ENCODE measurements around the gene CHSY3.

CHSY3 gene

DNA sequence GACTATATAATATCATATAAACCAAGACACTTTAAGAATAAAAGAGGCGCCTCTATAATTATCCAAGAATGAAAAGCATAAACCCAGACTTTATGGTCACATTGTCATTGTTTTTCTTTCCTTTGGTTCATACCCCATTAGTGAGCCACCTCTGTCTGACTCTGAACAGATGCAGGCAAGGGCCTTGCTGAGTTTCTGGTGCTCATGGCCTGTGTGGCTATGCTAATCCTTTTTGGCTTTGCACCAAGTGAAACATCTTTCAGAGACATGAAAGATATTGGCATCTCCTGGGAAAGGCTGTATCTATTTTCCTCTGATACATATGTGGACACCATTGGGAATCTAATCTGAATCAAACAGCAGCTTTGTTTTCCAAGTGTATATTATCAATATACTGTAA is 222.5 kb downstream of the CHSY3 start:
- TF ChIP-seq CTCF (IDR thresholded peaks at IDR 0.05; ENCODE audit: poor library complexity, severe bottlenecking), result no peak

DNA sequence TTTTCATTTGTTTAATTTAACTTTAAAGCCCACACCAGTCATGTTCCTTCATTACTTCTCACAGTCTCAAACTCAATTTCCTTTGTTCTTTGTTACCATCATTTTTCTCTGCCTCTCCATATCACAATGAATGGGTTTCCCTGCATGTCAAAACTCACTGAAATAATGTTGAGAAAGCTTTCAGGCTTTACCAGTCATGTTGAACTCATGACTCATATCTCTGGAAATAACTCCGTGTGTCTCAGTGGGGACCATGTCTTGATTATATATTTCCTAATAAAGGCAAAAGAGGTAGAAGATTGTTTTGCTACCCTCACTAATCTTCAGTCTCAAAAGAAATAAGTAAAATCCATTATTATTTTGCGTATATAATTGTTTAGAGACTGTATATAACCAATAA is 231.2 kb downstream of the CHSY3 start:
- Histone ChIP-seq H3K4me3 (ENCODE audit: severe bottlenecking) (no peak overlapping the region), H3K4me1 (ENCODE audit: insufficient read depth, poor library complexity, severe bottlenecking) (peaks cover 18% of the 10 kb centered on the region), H3K9me3 (ENCODE audit: severe bottlenecking) (no peaks in the 10 kb centered on the region), H3K27me3 (ENCODE audit: insufficient read depth, poor library complexity, severe bottlenecking) (no peaks in the 10 kb centered on the region), H3K27ac (ENCODE audit: poor library complexity, severe bottlenecking) (no peak overlapping the region), H3K36me3 (ENCODE audit: low read depth) (no peaks in the 10 kb centered on the region)
- no peak for DNase-seq (ENCODE audit: low spot score)
- ATAC-seq (ENCODE audit: low read depth), result peak; percentile 72
- TF ChIP-seq CTCF (IDR thresholded peaks at IDR 0.05; ENCODE audit: poor library complexity, severe bottlenecking), result no peak

More for the DNA sequence above, 222.5 kb downstream of the CHSY3 start:
- Histone ChIP-seq H3K27me3 (ENCODE audit: insufficient read depth, poor library complexity, severe bottlenecking) (no peaks in the 10 kb centered on the region), H3K4me1 (ENCODE audit: insufficient read depth, poor library complexity, severe bottlenecking) (no peaks in the 10 kb centered on the region), H3K36me3 (ENCODE audit: low read depth) (no peaks in the 10 kb centered on the region), H3K9me3 (ENCODE audit: severe bottlenecking) (no peaks in the 10 kb centered on the region), H3K4me3 (ENCODE audit: severe bottlenecking) (no peak overlapping the region), H3K27ac (ENCODE audit: poor library complexity, severe bottlenecking) (no peak overlapping the region)
- DNase-seq (ENCODE audit: low spot score), result no peak
- ATAC-seq (ENCODE audit: low read depth), result no peak

GRCh38 chr5:130136300-130136699 is 232.0 kb downstream of the CHSY3 start:
- TF ChIP-seq CTCF (IDR thresholded peaks at IDR 0.05; ENCODE audit: poor library complexity, severe bottlenecking), result no peak
- Histone ChIP-seq H3K4me1 (ENCODE audit: insufficient read depth, poor library complexity, severe bottlenecking) (peaks cover 18% of the 10 kb centered on the region), H3K4me3 (ENCODE audit: severe bottlenecking) (no peak overlapping the region), H3K36me3 (ENCODE audit: low read depth) (no peaks in the 10 kb centered on the region), H3K27ac (ENCODE audit: poor library complexity, severe bottlenecking) (no peak overlapping the region), H3K9me3 (ENCODE audit: severe bottlenecking) (no peaks in the 10 kb centered on the region), H3K27me3 (ENCODE audit: insufficient read depth, poor library complexity, severe bottlenecking) (no peaks in the 10 kb centered on the region)
- no peak for ATAC-seq (ENCODE audit: low read depth)
- DNase-seq (ENCODE audit: low spot score), result no peak

DNA sequence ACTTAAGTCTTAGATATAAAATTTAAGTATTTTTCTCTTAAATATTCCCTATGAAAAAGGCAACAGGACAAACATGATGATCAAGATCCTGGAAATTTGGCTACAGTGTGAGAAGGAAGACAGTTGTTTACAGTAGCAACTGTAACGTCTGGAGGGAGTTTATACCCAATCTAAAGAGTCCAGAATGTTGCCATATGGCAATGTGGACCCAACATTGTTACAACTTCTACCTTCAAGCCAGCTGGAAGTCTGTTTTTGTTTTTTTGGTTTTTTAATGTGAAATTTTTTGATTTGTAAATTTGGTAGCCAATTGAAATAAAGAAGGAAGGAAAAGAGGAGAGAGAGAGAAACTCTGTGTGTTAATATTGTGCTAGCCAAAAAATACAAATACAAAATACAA is 233.4 kb downstream of the CHSY3 start:
- Histone ChIP-seq H3K9me3 (ENCODE audit: severe bottlenecking) (no peaks in the 10 kb centered on the region), H3K4me1 (ENCODE audit: insufficient read depth, poor library complexity, severe bottlenecking) (peaks cover 18% of the 10 kb centered on the region), H3K4me3 (ENCODE audit: severe bottlenecking) (no peak overlapping the region), H3K27ac (ENCODE audit: poor library complexity, severe bottlenecking) (peak overlapping the region; percentile 63), H3K27me3 (ENCODE audit: insufficient read depth, poor library complexity, severe bottlenecking) (no peaks in the 10 kb centered on the region), H3K36me3 (ENCODE audit: low read depth) (no peaks in the 10 kb centered on the region)
- no peak for TF ChIP-seq CTCF (IDR thresholded peaks at IDR 0.05; ENCODE audit: poor library complexity, severe bottlenecking)
- DNase-seq (ENCODE audit: low spot score) (no peak), ATAC-seq (ENCODE audit: low read depth) (no peak)

- H3K4me1 ChIP-seq (ENCODE audit: insufficient read depth, poor library complexity, severe bottlenecking), result peaks cover 18% of the 10 kb centered on the region
- ATAC-seq (ENCODE audit: low read depth), result peak; percentile 90
- H3K9me3 ChIP-seq (ENCODE audit: severe bottlenecking), result no peaks in the 10 kb centered on the region
- H3K27me3 ChIP-seq (ENCODE audit: insufficient read depth, poor library complexity, severe bottlenecking), result no peaks in the 10 kb centered on the region
- H3K4me3 ChIP-seq (ENCODE audit: severe bottlenecking), result no peak overlapping the region
- TF ChIP-seq CTCF (IDR thresholded peaks at IDR 0.05; ENCODE audit: poor library complexity, severe bottlenecking), result no peak
- no peaks in the 10 kb centered on the region for H3K36me3 ChIP-seq (ENCODE audit: low read depth)
- H3K27ac ChIP-seq (ENCODE audit: poor library complexity, severe bottlenecking), result peak overlapping the region; percentile 63
- DNase-seq (ENCODE audit: low spot score), result no peak
Observed at GRCh38 chr5:130138406-130139045, 234.3 kb downstream of the CHSY3 start.

All from RWPE2 (cell line).